ENCODE measurements around the gene SPDYE6.
"Not testable (repeated sequence)": the region's sequence is repeated elsewhere in the genome, so short reads cannot be mapped to it uniquely, and the experiment has no call there.

The SPDYE6 gene

GRCh38 chr7:102363549-102364393 lies 7.5 kb upstream of the SPDYE6 start:
- peak; percentile 94 for DNase-seq (ENCODE audit: low read depth)

GRCh38 chr7:102346983-102347382 lies 9.3 kb downstream of the SPDYE6 start:
- DNase-seq (ENCODE audit: low read depth), result not testable (repeated sequence)

GRCh38 chr7:102340599-102341368 lies 15.5 kb downstream of the SPDYE6 start:
- not testable (repeated sequence) for DNase-seq (ENCODE audit: low read depth)

- DNase-seq (ENCODE audit: low read depth), result not testable (repeated sequence)
Observed at GRCh38 chr7:102337420-102337819, 18.8 kb downstream of the SPDYE6 start.

- not testable (repeated sequence) for DNase-seq (ENCODE audit: low read depth)
Observed at GRCh38 chr7:102337002-102337401, 19.2 kb downstream of the SPDYE6 start.

GRCh38 chr7:102335574-102335973 lies 20.7 kb downstream of the SPDYE6 start:
- DNase-seq (ENCODE audit: low read depth), result not testable (repeated sequence)

GRCh38 chr7:102330666-102331460 lies 25.4 kb downstream of the SPDYE6 start:
- DNase-seq (ENCODE audit: low read depth), result not testable (repeated sequence)

- not testable (repeated sequence) for DNase-seq (ENCODE audit: low read depth)
Observed at GRCh38 chr7:102329366-102329765, 26.9 kb downstream of the SPDYE6 start.

GRCh38 chr7:102328863-102329262 lies 27.4 kb downstream of the SPDYE6 start:
- not testable (repeated sequence) for DNase-seq (ENCODE audit: low read depth)

GRCh38 chr7:102327183-102327582 lies 29.1 kb downstream of the SPDYE6 start:
- DNase-seq (ENCODE audit: low read depth), result not testable (repeated sequence)

- DNase-seq (ENCODE audit: low read depth), result no peak
Observed at GRCh38 chr7:102326157-102326889, 29.9 kb downstream of the SPDYE6 start.

- not testable (repeated sequence) for DNase-seq (ENCODE audit: low read depth)
Observed at GRCh38 chr7:102325106-102325505, 31.1 kb downstream of the SPDYE6 start.

- no peak for DNase-seq (ENCODE audit: low read depth)
Observed at GRCh38 chr7:102323914-102324195, 32.4 kb downstream of the SPDYE6 start.

- no peak for DNase-seq (ENCODE audit: low read depth)
Observed at GRCh38 chr7:102322202-102322715, 34.0 kb downstream of the SPDYE6 start.

GRCh38 chr7:102321351-102322201 lies 34.7 kb downstream of the SPDYE6 start:
- DNase-seq (ENCODE audit: low read depth), result no peak

- no peak for DNase-seq (ENCODE audit: low read depth)
Observed at GRCh38 chr7:102320601-102321350, 35.5 kb downstream of the SPDYE6 start.

- DNase-seq (ENCODE audit: low read depth), result no peak
Observed at GRCh38 chr7:102320181-102320580, 36.1 kb downstream of the SPDYE6 start.

GRCh38 chr7:102319671-102320070 lies 36.6 kb downstream of the SPDYE6 start:
- DNase-seq (ENCODE audit: low read depth), result no peak

GRCh38 chr7:102318482-102318971 lies 37.7 kb downstream of the SPDYE6 start:
- DNase-seq (ENCODE audit: low read depth), result no peak
